Tibial artery (tissue), 4 donors: ENCODE measurements around the gene SRSF1.

Experiments used
- DNase-seq, 2 donors: peaks; one replicate each; pipeline ENCODE4 v3.0.0-alpha.2; 2019
- H3K27ac ChIP-seq, 2 donors: fragments of 200-600 bp; sonication (generic) in 1 of 2; 1 replicate in 1 of 2; 2 replicates in 1 of 2; pipeline ENCODE4 v1.5.1; 2018 to 2019; ENCODE audit warnings: mild to moderate bottlenecking in 1 of 2
- H3K27me3 ChIP-seq, 2 donors: fragments of 200-600 bp; sonication (generic) in 1 of 2; one replicate each; pipeline versions ENCODE4 v1.5.1 to v1.6.0; 2016 to 2019
- H3K36me3 ChIP-seq, 3 donors: fragments of 200-600 bp; sonication (generic) in 2 of 3; one replicate each; pipeline ENCODE4 v1.5.1; 2016 to 2019; ENCODE audit warnings: mild to moderate bottlenecking in 2 of 3
- H3K4me1 ChIP-seq, 4 donors: fragments of 200-600 bp; sonication (generic) in 2 of 4; 1 replicate in 3 of 4; 2 replicates in 1 of 4; pipeline ENCODE4 v1.5.1; 2016 to 2019
- H3K4me3 ChIP-seq, 2 donors: fragments of 200-600 bp; sonication (generic) in 1 of 2; 1 replicate in 1 of 2; 2 replicates in 1 of 2; pipeline ENCODE4 v1.5.1; 2018 to 2019; ENCODE audit warnings: mild to moderate bottlenecking in 2 of 2
- H3K9me3 ChIP-seq, 3 donors: fragments of 200-600 bp; sonication (generic) in 1 of 3; one replicate each; pipeline ENCODE4 v1.5.1; 2016 to 2019
- CTCF ChIP-seq, 2 experiments: fragments of 200-600 bp in 1 of 2; fragments of 450-650 bp in 1 of 2; IDR thresholded peaks; one replicate each; pipeline ENCODE4 v1.5.1; 2017 to 2019; ENCODE audit warnings: antibody characterized with exemption in 2 of 2, mild to moderate bottlenecking in 1 of 2, moderate library complexity in 1 of 2
- intact Hi-C: fragments of 100-400 bp; cut with DNase I; formaldehyde crosslinking; loops from one replicate; pipeline ENCODE4 v1.15.0; 2023; ENCODE audit warnings: low total_unique reads

SRSF1 gene

GRCh38 chr17:57990037-57990436 lies 17.0 kb downstream of the SRSF1 start:
- DNase-seq = no peak
- intact Hi-C loops = no loop called here
- peaks cover 0 to 36% (median 19%) of the 10 kb centered on the region in 4 donors for H3K4me1 ChIP-seq
- H3K27me3 ChIP-seq = no peaks in the 10 kb centered on the region
- no peaks in the 10 kb centered on the region for H3K36me3 ChIP-seq
- no peak overlapping the region for H3K4me3 ChIP-seq
- no peak for TF ChIP-seq CTCF (IDR thresholded peaks at IDR 0.05)
- peak overlapping the region in 1 of 2 donors; percentile 96 for H3K27ac ChIP-seq
- H3K9me3 ChIP-seq = no peaks in the 10 kb centered on the region

GRCh38 chr17:57988301-57989250 lies 18.5 kb downstream of the SRSF1 start:
- TF ChIP-seq CTCF (IDR thresholded peaks at IDR 0.05) = no peak
- peak overlapping the region; percentile 96 for H3K27ac ChIP-seq
- intact Hi-C loops = no loop called here
- H3K4me3 ChIP-seq = peak overlapping the region; percentile 85 to 89
- no peaks in the 10 kb centered on the region for H3K36me3 ChIP-seq
- peak; percentile 66 to 82 for DNase-seq
- H3K4me1 ChIP-seq = peaks cover 0 to 44% (median 29%) of the 10 kb centered on the region in 4 donors
- H3K27me3 ChIP-seq = no peaks in the 10 kb centered on the region
- no peaks in the 10 kb centered on the region for H3K9me3 ChIP-seq

GRCh38 chr17:57987581-57988300 lies 19.3 kb downstream of the SRSF1 start, which contains the start of gene VEZF1:
Gene VEZF1, minus strand, starts transcription at chr17:57988254. Its CDS starts 143 bp downstream, at chr17:57988111.
- Histone ChIP-seq H3K27me3 (no peaks in the 10 kb centered on the region), H3K4me3 (peak within 1 kb of the TSS; percentile 85 to 89), H3K27ac (peak within 1 kb of the TSS; percentile 96), H3K4me1 (peaks cover 0 to 46% (median 34%) of the 10 kb centered on the region in 4 donors), H3K9me3 (no peaks in the 10 kb centered on the region), H3K36me3 (peaks cover 0 to 4% (median 1%) of the 10 kb centered on the region in 3 donors)
- DNase-seq = peak; percentile 65 to 87
- intact Hi-C loops = no loop called here
- no peak for TF ChIP-seq CTCF (IDR thresholded peaks at IDR 0.05)

GRCh38 chr17:57986841-57987580 lies 20.0 kb downstream of the SRSF1 start:
- intact Hi-C loops = no loop called here
- TF ChIP-seq CTCF (IDR thresholded peaks at IDR 0.05) = peak in 1 of 2 experiments; percentile 6

GRCh38 chr17:57985675-57985974 lies 21.4 kb downstream of the SRSF1 start:
- no peak for TF ChIP-seq CTCF (IDR thresholded peaks at IDR 0.05)
- Histone ChIP-seq H3K36me3 (peaks cover 4 to 22% (median 11%) of the 10 kb centered on the region in 3 donors), H3K4me1 (peaks cover 0 to 65% (median 48%) of the 10 kb centered on the region in 4 donors), H3K9me3 (no peaks in the 10 kb centered on the region), H3K4me3 (peak overlapping the region in 1 of 2 donors; percentile 0), H3K27ac (peak overlapping the region in 1 of 2 donors; percentile 96), H3K27me3 (no peaks in the 10 kb centered on the region)
- intact Hi-C loops = loop anchor here (2.0 kb wide), 1 partner anchor 31 kb away; the partner anchor contains the start of gene CUEDC1
- no peak for DNase-seq

More at GRCh38 chr17:57986841-57987580, 20.0 kb downstream of the SRSF1 start:
- H3K27me3 ChIP-seq = no peaks in the 10 kb centered on the region
- peaks cover 0 to 11% (median 7%) of the 10 kb centered on the region in 3 donors for H3K36me3 ChIP-seq
- H3K9me3 ChIP-seq = no peaks in the 10 kb centered on the region
- DNase-seq = peak; percentile 37 to 81
- peaks cover 0 to 53% (median 41%) of the 10 kb centered on the region in 4 donors for H3K4me1 ChIP-seq
- H3K4me3 ChIP-seq = peak overlapping the region; percentile 85 to 89
- H3K27ac ChIP-seq = peak overlapping the region; percentile 96
